ENCODE measurements around the gene GRK3.

- TF ChIP-seq RFX5 (IDR thresholded peaks at IDR 0.05; ENCODE audit: low read depth, low read length), result no peak
- TF ChIP-seq POLR2A (IDR thresholded peaks at IDR 0.05; ENCODE audit: low read depth, low read length), result no peak
- no peak for TF ChIP-seq CTCF (conservative IDR thresholded peaks at IDR 0.05; ENCODE audit: low read depth, low read length)
- TF ChIP-seq RAD21 (IDR thresholded peaks at IDR 0.05; ENCODE audit: low read length), result no peak
- TF ChIP-seq BHLHE40 (IDR thresholded peaks at IDR 0.05; ENCODE audit: low read depth, low read length), result no peak
These were observed 104.0 kb downstream of the GRK3 start for GRCh38 chr22:25668437-25668836.

Data from IMR-90 (cell line).